ENCODE data around the gene TPM4.
A peak's percentile ranks its signal among the peaks of the same experiment; 100 is the strongest.

TPM4 gene

DNA sequence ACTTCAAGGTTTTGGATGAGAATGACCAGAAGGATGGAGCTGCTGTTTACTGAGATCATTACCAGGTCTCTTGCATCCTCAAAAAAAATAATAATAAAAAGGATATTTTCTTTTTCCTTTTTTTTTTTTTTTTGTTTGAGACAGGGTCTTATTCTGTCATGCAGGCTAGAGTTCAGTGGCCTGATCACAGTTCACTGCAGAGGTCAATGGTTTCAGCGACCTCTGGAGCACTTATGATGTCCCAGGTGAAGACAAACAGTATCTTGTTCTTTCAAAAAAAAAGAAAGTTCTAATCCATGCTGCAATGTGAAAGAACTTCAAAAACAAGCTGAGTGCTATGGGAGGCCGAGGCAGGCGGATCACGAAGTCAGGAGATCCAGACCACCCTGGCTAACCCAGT lies 30.4 kb upstream of the TPM4 start:
- TF ChIP-seq, protein P1, sequence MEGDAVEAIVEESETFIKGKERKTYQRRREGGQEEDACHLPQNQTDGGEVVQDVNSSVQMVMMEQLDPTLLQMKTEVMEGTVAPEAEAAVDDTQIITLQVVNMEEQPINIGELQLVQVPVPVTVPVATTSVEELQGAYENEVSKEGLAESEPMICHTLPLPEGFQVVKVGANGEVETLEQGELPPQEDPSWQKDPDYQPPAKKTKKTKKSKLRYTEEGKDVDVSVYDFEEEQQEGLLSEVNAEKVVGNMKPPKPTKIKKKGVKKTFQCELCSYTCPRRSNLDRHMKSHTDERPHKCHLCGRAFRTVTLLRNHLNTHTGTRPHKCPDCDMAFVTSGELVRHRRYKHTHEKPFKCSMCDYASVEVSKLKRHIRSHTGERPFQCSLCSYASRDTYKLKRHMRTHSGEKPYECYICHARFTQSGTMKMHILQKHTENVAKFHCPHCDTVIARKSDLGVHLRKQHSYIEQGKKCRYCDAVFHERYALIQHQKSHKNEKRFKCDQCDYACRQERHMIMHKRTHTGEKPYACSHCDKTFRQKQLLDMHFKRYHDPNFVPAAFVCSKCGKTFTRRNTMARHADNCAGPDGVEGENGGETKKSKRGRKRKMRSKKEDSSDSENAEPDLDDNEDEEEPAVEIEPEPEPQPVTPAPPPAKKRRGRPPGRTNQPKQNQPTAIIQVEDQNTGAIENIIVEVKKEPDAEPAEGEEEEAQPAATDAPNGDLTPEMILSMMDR (IDR thresholded peaks at IDR 0.05; ENCODE audit: low read length, missing control alignments) = no peak
- H3K4me3 ChIP-seq (replicated peaks; ENCODE audit: low read depth, low read length) = no peak overlapping the region
- DNase-seq (ENCODE audit: low read depth) = no peak

DNA sequence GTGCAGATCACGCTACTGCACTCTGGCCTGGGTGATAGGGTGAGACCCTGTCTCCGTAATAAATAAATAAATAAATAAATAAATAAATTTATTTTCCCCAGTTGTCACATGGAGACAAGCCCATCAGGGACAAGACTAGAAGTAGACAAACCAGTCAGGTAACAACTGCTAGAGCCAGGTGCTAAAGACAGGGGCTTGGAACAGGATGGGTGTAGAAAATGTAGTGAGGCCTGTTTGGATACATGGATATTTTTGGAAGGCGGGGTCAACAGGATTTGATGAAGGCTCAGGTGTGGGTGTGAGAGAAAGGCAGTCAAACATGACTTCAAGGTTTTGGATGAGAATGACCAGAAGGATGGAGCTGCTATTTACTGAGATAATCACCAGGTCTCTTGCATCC lies 27.7 kb upstream of the TPM4 start:
- H3K4me3 ChIP-seq (replicated peaks; ENCODE audit: low read depth, low read length) = no peak overlapping the region
- no peak for DNase-seq (ENCODE audit: low read depth)
- TF ChIP-seq, protein P1 (IDR thresholded peaks at IDR 0.05; ENCODE audit: low read length, missing control alignments) = no peak

DNA sequence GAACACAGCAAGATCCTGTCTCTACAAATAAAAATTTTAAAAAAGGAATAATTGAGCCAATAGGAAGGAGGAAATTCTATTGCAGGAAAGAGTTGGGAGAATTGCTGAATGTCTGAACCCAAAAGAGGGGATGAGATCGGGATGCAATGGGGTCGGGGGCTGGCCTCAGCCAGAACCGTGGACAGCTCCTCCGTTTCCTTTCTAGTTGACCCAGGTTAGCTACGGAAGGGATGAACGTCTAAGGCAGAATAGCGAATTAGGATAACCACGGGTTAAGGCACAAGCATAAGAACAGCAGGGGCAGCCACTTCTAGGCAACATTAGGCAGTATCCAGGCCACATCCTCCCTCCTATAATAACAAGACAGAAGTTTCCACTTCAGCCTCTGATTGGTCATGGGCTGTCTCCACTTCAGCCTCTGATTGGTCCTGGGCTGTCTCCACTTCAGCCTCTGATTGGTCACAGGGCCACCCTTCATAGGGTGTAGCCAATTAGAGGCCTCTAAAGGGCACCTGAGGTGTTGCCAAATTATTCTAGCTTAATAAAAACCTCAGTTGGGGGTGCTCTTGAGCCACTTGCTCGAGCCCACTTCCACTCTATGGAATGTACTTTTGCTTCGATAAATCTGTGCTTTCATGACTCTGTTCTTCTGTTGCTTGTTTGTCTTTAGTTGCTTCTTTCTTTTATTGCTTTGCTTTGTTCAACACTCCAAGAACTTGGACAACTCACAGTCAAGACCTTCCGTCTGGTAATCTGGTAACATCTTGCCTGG lies 24.9 kb upstream of the TPM4 start:
- peak; percentile 39 for DNase-seq (ENCODE audit: low read depth)
- TF ChIP-seq, protein P1 (IDR thresholded peaks at IDR 0.05; ENCODE audit: low read length, missing control alignments) = no peak
- H3K4me3 ChIP-seq (replicated peaks; ENCODE audit: low read depth, low read length) = no peak overlapping the region

DNA sequence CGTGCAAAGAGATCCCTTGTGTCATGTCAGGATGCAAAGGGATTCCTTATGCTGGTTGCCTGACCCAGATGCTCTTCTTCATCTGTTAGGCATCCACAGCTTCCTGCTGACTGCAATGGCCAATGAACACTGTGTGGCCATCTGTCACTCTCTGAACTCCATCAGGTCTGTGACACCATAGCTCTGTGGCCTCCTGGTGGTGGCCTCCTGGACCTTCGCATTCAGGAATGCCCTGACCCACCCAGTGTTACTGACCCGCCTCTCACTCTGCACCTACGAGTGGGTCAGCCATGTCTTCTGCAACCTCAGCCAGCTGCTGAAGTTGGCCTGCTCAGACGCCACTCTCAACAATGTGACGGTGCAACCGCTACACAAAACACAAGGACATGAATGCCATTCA lies 23.9 kb upstream of the TPM4 start:
- DNase-seq (ENCODE audit: low read depth) = no peak
- no peak overlapping the region for H3K4me3 ChIP-seq (replicated peaks; ENCODE audit: low read depth, low read length)
- TF ChIP-seq, protein P1 (IDR thresholded peaks at IDR 0.05; ENCODE audit: low read length, missing control alignments) = no peak

DNA sequence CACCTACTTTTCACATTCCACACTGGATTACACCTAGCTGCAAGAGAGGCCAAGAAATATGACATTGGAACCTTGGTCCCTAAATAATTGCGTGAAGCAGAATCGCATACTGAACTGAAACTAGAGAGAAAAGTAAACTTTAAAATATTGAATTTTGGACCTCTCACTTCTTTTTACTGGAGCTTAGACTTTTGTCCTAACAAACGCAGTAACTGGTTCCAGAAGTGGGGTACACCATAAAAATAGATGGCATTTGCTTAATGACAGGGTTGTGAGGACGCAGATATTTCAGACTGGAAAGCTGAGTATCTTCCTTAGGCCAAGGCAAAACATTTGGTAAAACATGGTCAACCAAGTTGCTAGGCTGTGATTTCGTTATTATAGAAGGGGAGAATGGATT lies 19.2 kb upstream of the TPM4 start:
- no peak overlapping the region for H3K4me3 ChIP-seq (replicated peaks; ENCODE audit: low read depth, low read length)
- TF ChIP-seq, protein P1 (IDR thresholded peaks at IDR 0.05; ENCODE audit: low read length, missing control alignments) = no peak
- DNase-seq (ENCODE audit: low read depth) = no peak

DNA sequence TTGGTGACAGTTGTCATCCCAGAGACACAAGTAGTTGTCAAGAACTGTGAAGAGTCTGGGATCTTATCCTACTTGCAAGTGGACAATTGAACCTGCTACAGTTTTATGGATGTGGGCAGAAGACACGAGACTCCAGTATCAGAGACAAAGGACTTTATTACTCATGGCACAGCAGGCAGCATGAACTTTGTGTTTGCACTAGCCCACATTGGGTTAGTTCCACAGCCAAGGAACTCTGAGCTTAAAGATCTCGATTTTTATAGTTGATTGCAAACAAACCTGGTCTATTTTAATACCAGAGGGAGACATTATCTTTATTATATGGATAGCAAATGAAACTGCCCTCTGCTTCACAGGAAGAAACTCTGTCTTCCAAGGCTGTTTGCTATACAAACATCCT lies 16.0 kb upstream of the TPM4 start:
- TF ChIP-seq, protein P1 (IDR thresholded peaks at IDR 0.05; ENCODE audit: low read length, missing control alignments) = no peak
- DNase-seq (ENCODE audit: low read depth) = no peak
- H3K4me3 ChIP-seq (replicated peaks; ENCODE audit: low read depth, low read length) = no peak overlapping the region

DNA sequence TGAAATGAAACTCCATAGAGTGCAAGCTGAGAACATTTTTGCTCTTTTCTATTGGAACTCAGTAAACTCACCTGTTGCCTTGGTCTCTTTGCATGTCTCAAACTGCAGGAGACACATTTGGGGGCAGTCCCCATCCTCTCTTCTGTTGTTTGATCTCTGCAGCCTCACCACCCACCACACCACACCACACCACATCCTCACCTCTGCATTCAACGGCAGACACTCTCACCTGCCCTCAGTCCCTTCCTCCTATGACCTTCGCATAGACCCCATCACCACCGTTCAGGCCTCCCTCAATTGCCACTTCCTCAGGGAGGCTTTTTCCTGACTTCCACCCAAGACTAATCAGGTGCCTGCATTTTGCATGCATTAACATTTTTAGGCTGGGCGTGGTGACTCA lies 14.4 kb upstream of the TPM4 start:
- TF ChIP-seq, protein P1 (IDR thresholded peaks at IDR 0.05; ENCODE audit: low read length, missing control alignments) = no peak
- DNase-seq (ENCODE audit: low read depth) = no peak

More for the DNA sequence above, 14.4 kb upstream of the TPM4 start:
- H3K4me3 ChIP-seq (replicated peaks; ENCODE audit: low read depth, low read length) = no peak overlapping the region
